ENCODE data around the gene PXN.
"Not testable (repeated sequence)": the region's sequence is repeated elsewhere in the genome, so short reads cannot be mapped to it uniquely, and the experiment has no call there.

Gene PXN

GRCh38 chr12:120211904-120212283, 53.6 kb downstream of the PXN start:
- Histone ChIP-seq H3K4me1 (ENCODE audit: insufficient read depth, low read length) (no peaks in the 10 kb centered on the region), H3K4me3 (ENCODE audit: low read length) (no peak overlapping the region), H3K9me3 (ENCODE audit: low read length) (no peaks in the 10 kb centered on the region), H3K27me3 (ENCODE audit: insufficient read depth, low read length) (no peaks in the 10 kb centered on the region), H2AFZ (ENCODE audit: low read depth, low read length) (no peak overlapping the region), H3K36me3 (ENCODE audit: insufficient read depth, low read length) (peaks cover 71% of the 10 kb centered on the region)

GRCh38 chr12:120211243-120211903, 54.2 kb downstream of the PXN start:
- Histone ChIP-seq H3K4me3 (ENCODE audit: low read length) (no peak overlapping the region), H2AFZ (ENCODE audit: low read depth, low read length) (no peak overlapping the region), H3K4me1 (ENCODE audit: insufficient read depth, low read length) (no peaks in the 10 kb centered on the region), H3K27me3 (ENCODE audit: insufficient read depth, low read length) (no peaks in the 10 kb centered on the region), H3K9me3 (ENCODE audit: low read length) (peaks cover under 1% of the 10 kb centered on the region), H3K36me3 (ENCODE audit: insufficient read depth, low read length) (peaks cover 74% of the 10 kb centered on the region)

GRCh38 chr12:120209851-120210250, 55.7 kb downstream of the PXN start:
- peaks cover 5% of the 10 kb centered on the region for H3K9me3 ChIP-seq (ENCODE audit: low read length)
- no peak overlapping the region for H2AFZ ChIP-seq (ENCODE audit: low read depth, low read length)
- peaks cover 70% of the 10 kb centered on the region for H3K36me3 ChIP-seq (ENCODE audit: insufficient read depth, low read length)
- no peak overlapping the region for H3K4me3 ChIP-seq (ENCODE audit: low read length)
- no peaks in the 10 kb centered on the region for H3K4me1 ChIP-seq (ENCODE audit: insufficient read depth, low read length)
- H3K27me3 ChIP-seq (ENCODE audit: insufficient read depth, low read length), result no peaks in the 10 kb centered on the region

GRCh38 chr12:120207227-120207626, 58.3 kb downstream of the PXN start:
- H2AFZ ChIP-seq (ENCODE audit: low read depth, low read length), result no peak overlapping the region
- H3K9me3 ChIP-seq (ENCODE audit: low read length), result peaks cover 5% of the 10 kb centered on the region
- H3K27me3 ChIP-seq (ENCODE audit: insufficient read depth, low read length), result no peaks in the 10 kb centered on the region
- no peak overlapping the region for H3K4me3 ChIP-seq (ENCODE audit: low read length)
- H3K36me3 ChIP-seq (ENCODE audit: insufficient read depth, low read length), result peaks cover 49% of the 10 kb centered on the region
- H3K4me1 ChIP-seq (ENCODE audit: insufficient read depth, low read length), result peaks cover under 1% of the 10 kb centered on the region

- peaks cover 44% of the 10 kb centered on the region for H3K36me3 ChIP-seq (ENCODE audit: insufficient read depth, low read length)
- not testable (repeated sequence) for H3K4me1 ChIP-seq (ENCODE audit: insufficient read depth, low read length); H3K9me3 ChIP-seq (ENCODE audit: low read length); H2AFZ ChIP-seq (ENCODE audit: low read depth, low read length); H3K4me3 ChIP-seq (ENCODE audit: low read length); H3K27me3 ChIP-seq (ENCODE audit: insufficient read depth, low read length)
These were observed 58.7 kb downstream of the PXN start for GRCh38 chr12:120206781-120207180.

- peaks cover 5% of the 10 kb centered on the region for H3K9me3 ChIP-seq (ENCODE audit: low read length)
- H3K27me3 ChIP-seq (ENCODE audit: insufficient read depth, low read length), result no peaks in the 10 kb centered on the region
- no peak overlapping the region for H3K4me3 ChIP-seq (ENCODE audit: low read length)
- peaks cover 39% of the 10 kb centered on the region for H3K36me3 ChIP-seq (ENCODE audit: insufficient read depth, low read length)
- no peak overlapping the region for H2AFZ ChIP-seq (ENCODE audit: low read depth, low read length)
- H3K4me1 ChIP-seq (ENCODE audit: insufficient read depth, low read length), result peaks cover 4% of the 10 kb centered on the region
These were observed 59.3 kb downstream of the PXN start for GRCh38 chr12:120206228-120206627.

GRCh38 chr12:120204171-120204570, 61.4 kb downstream of the PXN start:
- H3K9me3 ChIP-seq (ENCODE audit: low read length), result peaks cover 5% of the 10 kb centered on the region
- no peaks in the 10 kb centered on the region for H3K27me3 ChIP-seq (ENCODE audit: insufficient read depth, low read length)
- H2AFZ ChIP-seq (ENCODE audit: low read depth, low read length), result no peak overlapping the region
- H3K36me3 ChIP-seq (ENCODE audit: insufficient read depth, low read length), result peaks cover 32% of the 10 kb centered on the region
- no peak overlapping the region for H3K4me3 ChIP-seq (ENCODE audit: low read length)
- peaks cover 14% of the 10 kb centered on the region for H3K4me1 ChIP-seq (ENCODE audit: insufficient read depth, low read length)

- peaks cover 46% of the 10 kb centered on the region for H3K36me3 ChIP-seq (ENCODE audit: insufficient read depth, low read length)
- peaks cover 23% of the 10 kb centered on the region for H3K4me1 ChIP-seq (ENCODE audit: insufficient read depth, low read length)
- no peaks in the 10 kb centered on the region for H3K27me3 ChIP-seq (ENCODE audit: insufficient read depth, low read length)
- peak overlapping the region; percentile 97 for H3K4me3 ChIP-seq (ENCODE audit: low read length)
- H2AFZ ChIP-seq (ENCODE audit: low read depth, low read length), result no peak overlapping the region
- H3K9me3 ChIP-seq (ENCODE audit: low read length), result no peaks in the 10 kb centered on the region
These were observed 65.1 kb downstream of the PXN start for GRCh38 chr12:120200364-120200800.

GRCh38 chr12:120199595-120200306, 65.8 kb downstream of the PXN start:
- H3K36me3 ChIP-seq (ENCODE audit: insufficient read depth, low read length), result peaks cover 45% of the 10 kb centered on the region
- H3K4me3 ChIP-seq (ENCODE audit: low read length), result peak overlapping the region; percentile 97
- no peaks in the 10 kb centered on the region for H3K27me3 ChIP-seq (ENCODE audit: insufficient read depth, low read length)
- H3K4me1 ChIP-seq (ENCODE audit: insufficient read depth, low read length), result peaks cover 29% of the 10 kb centered on the region
- H3K9me3 ChIP-seq (ENCODE audit: low read length), result no peaks in the 10 kb centered on the region
- no peak overlapping the region for H2AFZ ChIP-seq (ENCODE audit: low read depth, low read length)

- H3K36me3 ChIP-seq (ENCODE audit: insufficient read depth, low read length), result peaks cover 43% of the 10 kb centered on the region
- no peaks in the 10 kb centered on the region for H3K9me3 ChIP-seq (ENCODE audit: low read length)
- H2AFZ ChIP-seq (ENCODE audit: low read depth, low read length), result no peak overlapping the region
- H3K4me1 ChIP-seq (ENCODE audit: insufficient read depth, low read length), result peaks cover 30% of the 10 kb centered on the region
- H3K27me3 ChIP-seq (ENCODE audit: insufficient read depth, low read length), result no peaks in the 10 kb centered on the region
- H3K4me3 ChIP-seq (ENCODE audit: low read length), result no peak overlapping the region
These were observed 66.5 kb downstream of the PXN start for GRCh38 chr12:120199025-120199424.

GRCh38 chr12:120197542-120197887, 68.0 kb downstream of the PXN start:
- H3K4me3 ChIP-seq (ENCODE audit: low read length), result no peak overlapping the region
- H3K36me3 ChIP-seq (ENCODE audit: insufficient read depth, low read length), result peaks cover 43% of the 10 kb centered on the region

GRCh38 chr12:120196817-120197541, 68.6 kb downstream of the PXN start:
- H3K27me3 ChIP-seq (ENCODE audit: insufficient read depth, low read length); H3K4me3 ChIP-seq (ENCODE audit: low read length); H2AFZ ChIP-seq (ENCODE audit: low read depth, low read length); H3K9me3 ChIP-seq (ENCODE audit: low read length): not testable (repeated sequence)
- peaks cover 36% of the 10 kb centered on the region for H3K4me1 ChIP-seq (ENCODE audit: insufficient read depth, low read length)
- peaks cover 43% of the 10 kb centered on the region for H3K36me3 ChIP-seq (ENCODE audit: insufficient read depth, low read length)

More at GRCh38 chr12:120197542-120197887, 68.0 kb downstream of the PXN start:
- H2AFZ ChIP-seq (ENCODE audit: low read depth, low read length), result no peak overlapping the region
- H3K9me3 ChIP-seq (ENCODE audit: low read length), result no peaks in the 10 kb centered on the region
- H3K27me3 ChIP-seq (ENCODE audit: insufficient read depth, low read length), result no peaks in the 10 kb centered on the region
- H3K4me1 ChIP-seq (ENCODE audit: insufficient read depth, low read length), result peaks cover 38% of the 10 kb centered on the region

GRCh38 chr12:120196363-120196762, 69.2 kb downstream of the PXN start:
- H3K4me3 ChIP-seq (ENCODE audit: low read length), result no peak overlapping the region
- no peaks in the 10 kb centered on the region for H3K9me3 ChIP-seq (ENCODE audit: low read length)
- peaks cover 35% of the 10 kb centered on the region for H3K4me1 ChIP-seq (ENCODE audit: insufficient read depth, low read length)
- no peaks in the 10 kb centered on the region for H3K27me3 ChIP-seq (ENCODE audit: insufficient read depth, low read length)
- peaks cover 43% of the 10 kb centered on the region for H3K36me3 ChIP-seq (ENCODE audit: insufficient read depth, low read length)
- no peak overlapping the region for H2AFZ ChIP-seq (ENCODE audit: low read depth, low read length)

Measured in neuron (in vitro differentiated cells).